SK-N-SH treated with all-trans-retinoic acid at 6 μM for 48 hours (cell line): ENCODE results near the gene CENPU.

Experiments used
- ATAC-seq: fragments of 200-7000 bp; cut with Tn5 transposase; 3 replicates; pipeline ENCODE4 v1.9.1; 2020; ENCODE audit warnings: mild to moderate bottlenecking, moderate library complexity
- ESRRG ChIP-seq: fragments of 250-450 bp; sonication (Bioruptor Pico); IDR thresholded peaks from 2 replicates; pipeline ENCODE4 v1.6.1; 2021; ENCODE audit warnings: mild to moderate bottlenecking
- ISL1 ChIP-seq: fragments of 250-450 bp; sonication (Bioruptor Pico); IDR thresholded peaks from 2 replicates; pipeline ENCODE4 v2.1.2; 2022; ENCODE audit warnings: mild to moderate bottlenecking, moderate library complexity
- OSR1 ChIP-seq: fragments of 250-450 bp; sonication (Bioruptor Pico); IDR thresholded peaks from 2 replicates; pipeline ENCODE4 v1.8.0; 2022; ENCODE audit warnings: moderate library complexity, mild to moderate bottlenecking, inconsistent platforms
- SNAI2 ChIP-seq: fragments of 250-450 bp; sonication (Bioruptor Pico); IDR thresholded peaks from 2 replicates; pipeline ENCODE4 v1.5.0; 2020; ENCODE audit warnings: mild to moderate bottlenecking, moderate library complexity
- TOX ChIP-seq: fragments of 250-450 bp; sonication (Bioruptor Pico); IDR thresholded peaks from 2 replicates; pipeline ENCODE4 v1.8.0; 2021; ENCODE audit warnings: mild to moderate bottlenecking, moderate library complexity, borderline replicate concordance
- ZC3H10 ChIP-seq: fragments of 250-450 bp; sonication (Bioruptor Pico); IDR thresholded peaks from 2 replicates; pipeline ENCODE4 v1.5.1; 2021; ENCODE audit warnings: mild to moderate bottlenecking, moderate library complexity
- ZFP30 ChIP-seq: fragments of 450-650 bp; formaldehyde crosslinking; IDR thresholded peaks from 2 replicates; pipeline ENCODE4 v1.5.0; 2022; ENCODE audit warnings: mild to moderate bottlenecking, moderate library complexity
- ZNF70 ChIP-seq: fragments of 450-650 bp; formaldehyde crosslinking; IDR thresholded peaks from 2 replicates; pipeline ENCODE4 v1.5.0; 2020; ENCODE audit warnings: mild to moderate bottlenecking, moderate library complexity
- TF ChIP-seq, protein P1 (sequence below): fragments of 250-450 bp; sonication (Bioruptor Pico); IDR thresholded peaks from 2 replicates; pipeline ENCODE4 v1.8.0; 2020; ENCODE audit warnings: mild to moderate bottlenecking, moderate library complexity, borderline replicate concordance
- TF ChIP-seq, protein P2 (sequence below): fragments of 250-450 bp; sonication (Bioruptor Pico); IDR thresholded peaks from 2 replicates; pipeline ENCODE4 v1.5.1; 2021; ENCODE audit warnings: mild to moderate bottlenecking, moderate library complexity
- TF ChIP-seq, protein P3 (sequence below): fragments of 250-450 bp; sonication (Bioruptor Pico); IDR thresholded peaks from 2 replicates; pipeline ENCODE4 v1.8.0; 2021; ENCODE audit warnings: low read depth, mild to moderate bottlenecking, moderate library complexity, borderline replicate concordance

The CENPU gene

DNA sequence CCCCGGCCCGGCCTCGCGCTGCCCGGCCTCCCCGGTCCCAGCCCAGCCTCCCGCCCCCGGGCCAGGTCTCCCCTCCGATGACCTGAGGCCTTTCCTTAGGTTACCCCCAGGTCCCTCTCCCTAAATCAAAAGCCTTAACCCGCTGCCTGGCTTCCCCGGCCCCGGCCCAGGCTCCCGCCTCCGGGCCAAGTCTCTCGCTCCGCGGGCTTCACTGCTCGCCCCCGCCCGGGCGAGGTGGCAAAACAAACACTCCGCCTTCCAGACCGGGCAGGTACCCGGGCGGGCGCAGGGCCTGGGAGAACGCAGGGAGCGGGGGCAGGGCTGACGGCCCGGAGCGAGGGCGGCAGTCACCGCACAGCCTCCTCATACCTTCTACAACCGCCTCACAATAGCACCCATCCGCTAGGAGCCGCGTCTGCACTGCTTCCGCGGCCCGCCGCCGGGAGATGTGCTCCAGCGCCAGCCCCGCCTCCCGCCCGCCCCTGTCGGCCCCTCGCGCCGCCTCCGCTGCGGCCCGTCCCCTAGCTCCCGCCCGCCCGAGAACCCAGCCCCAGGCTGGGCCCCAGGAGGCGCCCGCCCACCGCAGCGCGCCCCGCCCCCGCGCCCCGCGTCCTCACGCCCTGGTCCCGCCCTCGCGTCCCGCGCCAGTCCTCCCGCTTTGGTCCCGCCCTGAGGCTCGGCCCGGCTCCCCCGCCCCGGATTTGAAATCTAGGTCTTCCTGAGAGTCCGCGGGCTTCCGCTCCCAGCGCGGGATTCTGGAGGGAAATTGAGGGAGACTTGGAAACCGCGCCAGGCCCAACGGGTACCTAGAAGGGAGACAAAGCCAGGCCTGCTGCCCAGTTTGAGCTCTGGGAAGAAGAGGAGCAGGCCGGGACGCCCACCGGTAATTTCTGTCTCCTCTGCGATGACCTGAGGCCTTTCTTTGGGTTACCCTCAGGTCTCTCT is 84.6 kb downstream of the CENPU start, which contains the start of the genes CASP3 and PRIMPOL:
TSS of gene CASP3 (minus strand) at position 422 of the 945 bp plus-strand sequence. CDS start 10,994 bp downstream, outside the sequence.
TSS of gene PRIMPOL (plus strand) at position 713 of the 945 bp plus-strand sequence. CDS start 7,403 bp downstream, outside the sequence.
- TF ChIP-seq ZNF70 (no peak), OSR1 (CRISPR knock-in tag) (no peak)
- TF ChIP-seq, protein P1, sequence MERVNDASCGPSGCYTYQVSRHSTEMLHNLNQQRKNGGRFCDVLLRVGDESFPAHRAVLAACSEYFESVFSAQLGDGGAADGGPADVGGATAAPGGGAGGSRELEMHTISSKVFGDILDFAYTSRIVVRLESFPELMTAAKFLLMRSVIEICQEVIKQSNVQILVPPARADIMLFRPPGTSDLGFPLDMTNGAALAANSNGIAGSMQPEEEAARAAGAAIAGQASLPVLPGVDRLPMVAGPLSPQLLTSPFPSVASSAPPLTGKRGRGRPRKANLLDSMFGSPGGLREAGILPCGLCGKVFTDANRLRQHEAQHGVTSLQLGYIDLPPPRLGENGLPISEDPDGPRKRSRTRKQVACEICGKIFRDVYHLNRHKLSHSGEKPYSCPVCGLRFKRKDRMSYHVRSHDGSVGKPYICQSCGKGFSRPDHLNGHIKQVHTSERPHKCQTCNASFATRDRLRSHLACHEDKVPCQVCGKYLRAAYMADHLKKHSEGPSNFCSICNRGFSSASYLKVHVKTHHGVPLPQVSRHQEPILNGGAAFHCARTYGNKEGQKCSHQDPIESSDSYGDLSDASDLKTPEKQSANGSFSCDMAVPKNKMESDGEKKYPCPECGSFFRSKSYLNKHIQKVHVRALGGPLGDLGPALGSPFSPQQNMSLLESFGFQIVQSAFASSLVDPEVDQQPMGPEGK (CRISPR knock-in tag) = peak; percentile 42; the same call in 1 of the 2 replicates
- ATAC-seq = peak; percentile 89

DNA sequence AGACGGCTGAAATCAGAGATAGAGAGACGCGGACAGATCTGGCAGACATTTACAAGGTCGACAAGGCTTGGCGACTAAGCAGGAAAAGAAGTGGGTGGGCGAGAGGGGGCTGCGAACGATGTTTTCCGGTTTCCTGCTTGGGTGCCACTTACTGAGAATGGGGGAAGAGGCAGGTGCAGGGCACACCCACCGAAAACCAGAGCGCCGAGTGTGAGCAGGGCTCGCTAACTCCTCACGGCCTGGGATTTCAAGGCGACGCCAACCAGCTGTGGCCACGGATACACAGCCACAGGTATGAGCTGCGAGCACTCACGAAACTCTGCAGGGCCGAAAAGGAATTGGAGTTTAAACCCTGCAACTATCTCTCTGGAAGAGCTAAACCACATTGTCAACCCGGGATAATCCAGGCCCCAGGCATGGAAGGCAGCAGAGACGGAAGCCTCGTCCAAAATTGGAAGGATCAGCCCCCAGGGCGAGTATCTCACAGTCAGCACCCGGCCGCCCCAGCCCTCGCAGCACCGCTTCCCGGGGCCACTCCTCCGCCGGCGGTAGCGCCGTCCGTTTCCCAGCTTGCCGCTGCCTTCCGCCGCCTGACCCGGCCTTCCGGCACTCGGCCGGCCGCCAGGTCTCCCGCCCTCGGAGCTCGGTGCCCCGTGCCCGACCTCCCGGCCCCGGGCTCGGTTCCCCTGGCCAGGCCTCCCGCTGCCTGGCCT is 85.4 kb downstream of the CENPU start:
- no peak for TF ChIP-seq ISL1 (CRISPR knock-in tag)
- TF ChIP-seq, protein P2, sequence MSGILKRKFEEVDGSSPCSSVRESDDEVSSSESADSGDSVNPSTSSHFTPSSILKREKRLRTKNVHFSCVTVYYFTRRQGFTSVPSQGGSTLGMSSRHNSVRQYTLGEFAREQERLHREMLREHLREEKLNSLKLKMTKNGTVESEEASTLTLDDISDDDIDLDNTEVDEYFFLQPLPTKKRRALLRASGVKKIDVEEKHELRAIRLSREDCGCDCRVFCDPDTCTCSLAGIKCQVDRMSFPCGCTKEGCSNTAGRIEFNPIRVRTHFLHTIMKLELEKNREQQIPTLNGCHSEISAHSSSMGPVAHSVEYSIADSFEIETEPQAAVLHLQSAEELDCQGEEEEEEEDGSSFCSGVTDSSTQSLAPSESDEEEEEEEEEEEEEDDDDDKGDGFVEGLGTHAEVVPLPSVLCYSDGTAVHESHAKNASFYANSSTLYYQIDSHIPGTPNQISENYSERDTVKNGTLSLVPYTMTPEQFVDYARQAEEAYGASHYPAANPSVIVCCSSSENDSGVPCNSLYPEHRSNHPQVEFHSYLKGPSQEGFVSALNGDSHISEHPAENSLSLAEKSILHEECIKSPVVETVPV (CRISPR knock-in tag) = no peak
- no peak for TF ChIP-seq SNAI2 (CRISPR knock-in tag)
- TF ChIP-seq, protein P1 (CRISPR knock-in tag) = no peak
- peak; percentile 40 for ATAC-seq

DNA sequence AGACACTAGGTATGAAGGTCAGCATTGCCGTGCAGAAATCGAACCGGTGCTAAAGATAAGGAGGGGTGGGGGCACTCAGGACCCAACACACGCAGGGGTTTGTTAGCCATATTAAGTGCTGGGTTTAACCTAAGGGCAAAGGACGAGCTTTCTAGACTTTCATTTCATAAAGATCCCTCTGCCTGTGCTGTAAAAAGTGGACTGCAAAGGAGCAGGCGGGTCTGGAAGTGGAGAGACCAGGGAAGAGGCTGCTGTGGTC is 85.9 kb downstream of the CENPU start:
- no peak for ATAC-seq
- TF ChIP-seq TOX (CRISPR knock-in tag) (no peak), ZFP30 (CRISPR knock-in tag) (no peak), SNAI2 (CRISPR knock-in tag) (no peak), ISL1 (CRISPR knock-in tag) (no peak)
- TF ChIP-seq, protein P1 (CRISPR knock-in tag) = no peak
- TF ChIP-seq, protein P3, sequence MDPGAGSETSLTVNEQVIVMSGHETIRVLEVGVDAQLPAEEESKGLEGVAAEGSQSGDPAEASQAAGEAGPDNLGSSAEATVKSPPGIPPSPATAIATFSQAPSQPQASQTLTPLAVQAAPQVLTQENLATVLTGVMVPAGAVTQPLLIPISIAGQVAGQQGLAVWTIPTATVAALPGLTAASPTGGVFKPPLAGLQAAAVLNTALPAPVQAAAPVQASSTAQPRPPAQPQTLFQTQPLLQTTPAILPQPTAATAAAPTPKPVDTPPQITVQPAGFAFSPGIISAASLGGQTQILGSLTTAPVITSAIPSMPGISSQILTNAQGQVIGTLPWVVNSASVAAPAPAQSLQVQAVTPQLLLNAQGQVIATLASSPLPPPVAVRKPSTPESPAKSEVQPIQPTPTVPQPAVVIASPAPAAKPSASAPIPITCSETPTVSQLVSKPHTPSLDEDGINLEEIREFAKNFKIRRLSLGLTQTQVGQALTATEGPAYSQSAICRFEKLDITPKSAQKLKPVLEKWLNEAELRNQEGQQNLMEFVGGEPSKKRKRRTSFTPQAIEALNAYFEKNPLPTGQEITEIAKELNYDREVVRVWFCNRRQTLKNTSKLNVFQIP (CRISPR knock-in tag) = no peak
- TF ChIP-seq, all 23 proteins: peak for 0

DNA sequence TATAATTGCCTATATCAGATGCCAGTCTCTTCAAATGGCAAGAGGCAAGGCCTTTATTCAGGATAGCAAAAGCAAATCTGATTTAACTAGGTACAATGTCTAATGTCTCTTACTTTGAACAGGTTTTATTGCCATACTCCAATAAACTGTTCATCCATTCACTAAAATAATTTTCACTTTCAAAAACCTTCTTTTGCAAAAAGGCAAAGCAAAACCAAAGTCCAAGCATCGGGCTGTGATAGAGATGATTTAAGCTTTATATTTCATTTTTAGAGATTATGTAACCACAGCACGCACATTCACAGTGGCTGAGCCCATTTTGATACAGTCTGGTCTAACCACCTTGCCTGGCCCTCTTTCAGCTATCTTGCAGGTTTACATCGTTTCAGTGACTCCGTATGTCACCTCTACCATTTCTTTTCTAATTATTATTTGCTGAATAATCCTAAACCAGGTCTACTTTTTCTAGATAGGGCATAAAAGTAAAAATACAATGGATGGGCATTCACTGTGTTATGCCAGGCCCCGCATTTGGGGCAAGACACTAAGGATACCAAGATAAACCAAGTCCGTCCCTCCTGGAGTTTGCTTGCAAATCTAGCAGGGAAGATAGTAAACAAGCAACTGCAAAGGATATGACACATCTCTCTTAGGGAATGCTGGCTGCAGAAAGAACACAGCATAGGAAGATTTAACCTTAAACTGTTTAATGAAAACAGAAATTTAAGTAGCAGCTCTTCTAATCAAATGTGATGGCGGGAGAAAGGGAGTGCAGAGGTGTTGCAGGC is 86.4 kb downstream of the CENPU start:
- no peak for ATAC-seq

More for the DNA sequence above, 86.4 kb downstream of the CENPU start:
- TF ChIP-seq, protein P2 (CRISPR knock-in tag) = no peak
- TF ChIP-seq ZC3H10 (CRISPR knock-in tag) (no peak), ESRRG (CRISPR knock-in tag) (no peak), TOX (CRISPR knock-in tag) (no peak), SNAI2 (CRISPR knock-in tag) (no peak)
